ENCODE measurements around the gene IRF2. TPM values are rescaled to one million over a fixed set of nuclear protein-coding genes. Genes with fewer than 3 reads are reported as not detected.

IRF2 gene
- total and polyA plus RNA-seq, 2 of the 8 experiments (the other 6 are each of a cell fraction or from before 2014, with no cell fraction given), result 13.8 to 17.0 TPM

DNA sequence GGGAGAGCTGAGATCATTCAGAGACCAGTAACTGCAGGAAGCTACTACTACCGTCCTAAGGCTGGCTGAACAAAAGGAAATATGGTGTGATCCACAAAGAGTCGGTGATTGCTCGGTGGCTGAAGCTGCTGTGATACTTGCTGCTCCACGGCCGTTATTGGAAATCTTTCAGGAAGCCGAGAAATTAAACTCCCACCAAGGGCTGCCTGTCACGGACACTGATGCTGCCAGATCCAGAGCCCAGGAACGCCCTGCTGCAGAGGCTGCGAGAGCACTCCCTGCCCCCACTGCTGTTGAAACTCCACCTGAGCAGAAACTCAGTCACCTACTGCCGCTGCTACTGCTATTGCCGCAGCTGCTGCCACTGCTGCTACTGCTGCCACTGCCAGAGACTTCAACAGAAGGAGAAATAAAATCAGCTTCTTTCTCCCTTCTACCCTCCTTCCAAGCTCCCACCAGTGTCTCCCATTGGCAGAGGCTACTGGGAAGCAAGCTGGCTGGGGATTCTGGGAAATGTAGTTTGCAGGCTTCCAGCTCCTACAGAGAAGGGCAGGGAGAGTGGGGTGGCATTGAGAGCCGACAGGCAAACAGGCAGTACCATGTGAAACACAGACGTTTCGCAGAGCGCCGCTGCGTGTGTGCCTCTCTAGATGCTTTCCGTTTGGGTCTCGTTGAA lies 130.7 kb downstream of the IRF2 start (continued):
- TF ChIP-seq, protein P1, sequence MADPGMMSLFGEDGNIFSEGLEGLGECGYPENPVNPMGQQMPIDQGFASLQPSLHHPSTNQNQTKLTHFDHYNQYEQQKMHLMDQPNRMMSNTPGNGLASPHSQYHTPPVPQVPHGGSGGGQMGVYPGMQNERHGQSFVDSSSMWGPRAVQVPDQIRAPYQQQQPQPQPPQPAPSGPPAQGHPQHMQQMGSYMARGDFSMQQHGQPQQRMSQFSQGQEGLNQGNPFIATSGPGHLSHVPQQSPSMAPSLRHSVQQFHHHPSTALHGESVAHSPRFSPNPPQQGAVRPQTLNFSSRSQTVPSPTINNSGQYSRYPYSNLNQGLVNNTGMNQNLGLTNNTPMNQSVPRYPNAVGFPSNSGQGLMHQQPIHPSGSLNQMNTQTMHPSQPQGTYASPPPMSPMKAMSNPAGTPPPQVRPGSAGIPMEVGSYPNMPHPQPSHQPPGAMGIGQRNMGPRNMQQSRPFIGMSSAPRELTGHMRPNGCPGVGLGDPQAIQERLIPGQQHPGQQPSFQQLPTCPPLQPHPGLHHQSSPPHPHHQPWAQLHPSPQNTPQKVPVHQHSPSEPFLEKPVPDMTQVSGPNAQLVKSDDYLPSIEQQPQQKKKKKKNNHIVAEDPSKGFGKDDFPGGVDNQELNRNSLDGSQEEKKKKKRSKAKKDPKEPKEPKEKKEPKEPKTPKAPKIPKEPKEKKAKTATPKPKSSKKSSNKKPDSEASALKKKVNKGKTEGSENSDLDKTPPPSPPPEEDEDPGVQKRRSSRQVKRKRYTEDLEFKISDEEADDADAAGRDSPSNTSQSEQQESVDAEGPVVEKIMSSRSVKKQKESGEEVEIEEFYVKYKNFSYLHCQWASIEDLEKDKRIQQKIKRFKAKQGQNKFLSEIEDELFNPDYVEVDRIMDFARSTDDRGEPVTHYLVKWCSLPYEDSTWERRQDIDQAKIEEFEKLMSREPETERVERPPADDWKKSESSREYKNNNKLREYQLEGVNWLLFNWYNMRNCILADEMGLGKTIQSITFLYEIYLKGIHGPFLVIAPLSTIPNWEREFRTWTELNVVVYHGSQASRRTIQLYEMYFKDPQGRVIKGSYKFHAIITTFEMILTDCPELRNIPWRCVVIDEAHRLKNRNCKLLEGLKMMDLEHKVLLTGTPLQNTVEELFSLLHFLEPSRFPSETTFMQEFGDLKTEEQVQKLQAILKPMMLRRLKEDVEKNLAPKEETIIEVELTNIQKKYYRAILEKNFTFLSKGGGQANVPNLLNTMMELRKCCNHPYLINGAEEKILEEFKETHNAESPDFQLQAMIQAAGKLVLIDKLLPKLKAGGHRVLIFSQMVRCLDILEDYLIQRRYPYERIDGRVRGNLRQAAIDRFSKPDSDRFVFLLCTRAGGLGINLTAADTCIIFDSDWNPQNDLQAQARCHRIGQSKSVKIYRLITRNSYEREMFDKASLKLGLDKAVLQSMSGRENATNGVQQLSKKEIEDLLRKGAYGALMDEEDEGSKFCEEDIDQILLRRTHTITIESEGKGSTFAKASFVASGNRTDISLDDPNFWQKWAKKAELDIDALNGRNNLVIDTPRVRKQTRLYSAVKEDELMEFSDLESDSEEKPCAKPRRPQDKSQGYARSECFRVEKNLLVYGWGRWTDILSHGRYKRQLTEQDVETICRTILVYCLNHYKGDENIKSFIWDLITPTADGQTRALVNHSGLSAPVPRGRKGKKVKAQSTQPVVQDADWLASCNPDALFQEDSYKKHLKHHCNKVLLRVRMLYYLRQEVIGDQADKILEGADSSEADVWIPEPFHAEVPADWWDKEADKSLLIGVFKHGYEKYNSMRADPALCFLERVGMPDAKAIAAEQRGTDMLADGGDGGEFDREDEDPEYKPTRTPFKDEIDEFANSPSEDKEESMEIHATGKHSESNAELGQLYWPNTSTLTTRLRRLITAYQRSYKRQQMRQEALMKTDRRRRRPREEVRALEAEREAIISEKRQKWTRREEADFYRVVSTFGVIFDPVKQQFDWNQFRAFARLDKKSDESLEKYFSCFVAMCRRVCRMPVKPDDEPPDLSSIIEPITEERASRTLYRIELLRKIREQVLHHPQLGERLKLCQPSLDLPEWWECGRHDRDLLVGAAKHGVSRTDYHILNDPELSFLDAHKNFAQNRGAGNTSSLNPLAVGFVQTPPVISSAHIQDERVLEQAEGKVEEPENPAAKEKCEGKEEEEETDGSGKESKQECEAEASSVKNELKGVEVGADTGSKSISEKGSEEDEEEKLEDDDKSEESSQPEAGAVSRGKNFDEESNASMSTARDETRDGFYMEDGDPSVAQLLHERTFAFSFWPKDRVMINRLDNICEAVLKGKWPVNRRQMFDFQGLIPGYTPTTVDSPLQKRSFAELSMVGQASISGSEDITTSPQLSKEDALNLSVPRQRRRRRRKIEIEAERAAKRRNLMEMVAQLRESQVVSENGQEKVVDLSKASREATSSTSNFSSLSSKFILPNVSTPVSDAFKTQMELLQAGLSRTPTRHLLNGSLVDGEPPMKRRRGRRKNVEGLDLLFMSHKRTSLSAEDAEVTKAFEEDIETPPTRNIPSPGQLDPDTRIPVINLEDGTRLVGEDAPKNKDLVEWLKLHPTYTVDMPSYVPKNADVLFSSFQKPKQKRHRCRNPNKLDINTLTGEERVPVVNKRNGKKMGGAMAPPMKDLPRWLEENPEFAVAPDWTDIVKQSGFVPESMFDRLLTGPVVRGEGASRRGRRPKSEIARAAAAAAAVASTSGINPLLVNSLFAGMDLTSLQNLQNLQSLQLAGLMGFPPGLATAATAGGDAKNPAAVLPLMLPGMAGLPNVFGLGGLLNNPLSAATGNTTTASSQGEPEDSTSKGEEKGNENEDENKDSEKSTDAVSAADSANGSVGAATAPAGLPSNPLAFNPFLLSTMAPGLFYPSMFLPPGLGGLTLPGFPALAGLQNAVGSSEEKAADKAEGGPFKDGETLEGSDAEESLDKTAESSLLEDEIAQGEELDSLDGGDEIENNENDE (IDR thresholded peaks at IDR 0.05; ENCODE audit: insufficient replicate concordance, low read length), result no peak
- TF ChIP-seq, protein P2, sequence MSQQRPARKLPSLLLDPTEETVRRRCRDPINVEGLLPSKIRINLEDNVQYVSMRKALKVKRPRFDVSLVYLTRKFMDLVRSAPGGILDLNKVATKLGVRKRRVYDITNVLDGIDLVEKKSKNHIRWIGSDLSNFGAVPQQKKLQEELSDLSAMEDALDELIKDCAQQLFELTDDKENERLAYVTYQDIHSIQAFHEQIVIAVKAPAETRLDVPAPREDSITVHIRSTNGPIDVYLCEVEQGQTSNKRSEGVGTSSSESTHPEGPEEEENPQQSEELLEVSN (IDR thresholded peaks at IDR 0.05), result no peak
- TF ChIP-seq SAP30 (IDR thresholded peaks at IDR 0.05; ENCODE audit: insufficient read depth, insufficient replicate concordance, low read length) (no peak), ZNF274 (IDR thresholded peaks at IDR 0.05; ENCODE audit: borderline replicate concordance, extremely low read depth, low read length) (no peak), TAF7 (optimal IDR thresholded peaks at IDR 0.05; ENCODE audit: borderline replicate concordance, low read depth, low read length) (no peak), SP4 (IDR thresholded peaks at IDR 0.05; ENCODE audit: low read length) (no peak), SIX5 (IDR thresholded peaks at IDR 0.05; ENCODE audit: low read depth, low read length) (peak; percentile 84), RFX5 (IDR thresholded peaks at IDR 0.05; ENCODE audit: borderline replicate concordance, low read depth, low read length) (no peak), RAD21 (IDR thresholded peaks at IDR 0.05 in 1 of 2, conservative IDR thresholded peaks at IDR 0.05 in 1 of 2; ENCODE audit: low read depth in 2 of 2, low read length in 2 of 2) (no peak)
